Coronary artery (tissue), 2 donors: Measurements from ENCODE around the gene FAM181A.

Experiments used
- DNase-seq: peaks from one replicate; pipeline ENCODE4 v3.0.0-alpha.2; 2017; ENCODE audit warnings: low spot score
- H3K27ac ChIP-seq, 2 donors: fragments of 200-600 bp; sonication (generic); one replicate each; pipeline ENCODE4 v1.5.1; 2016 to 2019
- H3K4me3 ChIP-seq: fragments of 200-600 bp; sonication (generic); 2 replicates; pipeline ENCODE4 v1.5.1; 2016; ENCODE audit warnings: mild to moderate bottlenecking, moderate library complexity
- TF ChIP-seq, protein P1 (sequence below): fragments of 200-600 bp; sonication (generic); IDR thresholded peaks from one replicate; pipeline ENCODE4 v1.5.1; 2019; ENCODE audit warnings: antibody characterized with exemption

FAM181A gene

DNA sequence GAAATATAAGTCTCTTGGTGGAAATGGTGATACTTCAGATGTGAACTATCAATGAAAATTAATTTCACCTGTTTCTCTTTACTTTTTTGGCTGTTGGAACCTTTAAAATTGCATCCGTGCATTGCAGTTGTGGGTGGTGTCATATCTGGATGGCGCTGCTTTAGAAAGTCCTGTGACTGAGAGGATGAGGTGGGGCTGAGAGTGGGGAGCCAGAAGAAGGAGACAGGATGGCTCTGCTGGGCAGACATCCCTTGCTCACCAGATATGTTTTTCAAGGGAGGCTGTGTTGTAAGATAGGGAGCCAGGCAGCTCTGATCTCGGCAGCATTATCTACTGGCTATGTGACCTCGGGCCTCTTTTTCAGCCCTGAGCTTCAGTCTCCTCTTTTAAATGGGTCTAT is 36.5 kb downstream of the FAM181A start:
- DNase-seq, result no peak
- TF ChIP-seq, protein P1, sequence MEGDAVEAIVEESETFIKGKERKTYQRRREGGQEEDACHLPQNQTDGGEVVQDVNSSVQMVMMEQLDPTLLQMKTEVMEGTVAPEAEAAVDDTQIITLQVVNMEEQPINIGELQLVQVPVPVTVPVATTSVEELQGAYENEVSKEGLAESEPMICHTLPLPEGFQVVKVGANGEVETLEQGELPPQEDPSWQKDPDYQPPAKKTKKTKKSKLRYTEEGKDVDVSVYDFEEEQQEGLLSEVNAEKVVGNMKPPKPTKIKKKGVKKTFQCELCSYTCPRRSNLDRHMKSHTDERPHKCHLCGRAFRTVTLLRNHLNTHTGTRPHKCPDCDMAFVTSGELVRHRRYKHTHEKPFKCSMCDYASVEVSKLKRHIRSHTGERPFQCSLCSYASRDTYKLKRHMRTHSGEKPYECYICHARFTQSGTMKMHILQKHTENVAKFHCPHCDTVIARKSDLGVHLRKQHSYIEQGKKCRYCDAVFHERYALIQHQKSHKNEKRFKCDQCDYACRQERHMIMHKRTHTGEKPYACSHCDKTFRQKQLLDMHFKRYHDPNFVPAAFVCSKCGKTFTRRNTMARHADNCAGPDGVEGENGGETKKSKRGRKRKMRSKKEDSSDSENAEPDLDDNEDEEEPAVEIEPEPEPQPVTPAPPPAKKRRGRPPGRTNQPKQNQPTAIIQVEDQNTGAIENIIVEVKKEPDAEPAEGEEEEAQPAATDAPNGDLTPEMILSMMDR, result no peak
- Histone ChIP-seq H3K27ac (peak overlapping the region in 1 of 2 donors; percentile 92), H3K4me3 (no peak overlapping the region)

- no peak for DNase-seq
- Histone ChIP-seq H3K27ac (peak overlapping the region in 1 of 2 donors; percentile 92), H3K4me3 (no peak overlapping the region)
- TF ChIP-seq, protein P1, result no peak
Measured at GRCh38 chr14:93964281-93964680, 37.1 kb downstream of the FAM181A start.

- TF ChIP-seq, protein P1, result no peak
- Histone ChIP-seq H3K27ac (peak overlapping the region; percentile 85 to 92), H3K4me3 (no peak overlapping the region)
- no peak for DNase-seq
Measured at GRCh38 chr14:93964820-93965286, 37.7 kb downstream of the FAM181A start.

- TF ChIP-seq, protein P1, result no peak
- H3K4me3 ChIP-seq, result no peak overlapping the region
- no peak for DNase-seq
- peak overlapping the region; percentile 85 to 92 for H3K27ac ChIP-seq
Measured at GRCh38 chr14:93965287-93965821, 38.2 kb downstream of the FAM181A start.

- H3K27ac ChIP-seq, result peak overlapping the region; percentile 85 to 92
- no peak overlapping the region for H3K4me3 ChIP-seq
- no peak for DNase-seq
- TF ChIP-seq, protein P1, result no peak
Measured at GRCh38 chr14:93965946-93966474, 38.9 kb downstream of the FAM181A start.

DNA sequence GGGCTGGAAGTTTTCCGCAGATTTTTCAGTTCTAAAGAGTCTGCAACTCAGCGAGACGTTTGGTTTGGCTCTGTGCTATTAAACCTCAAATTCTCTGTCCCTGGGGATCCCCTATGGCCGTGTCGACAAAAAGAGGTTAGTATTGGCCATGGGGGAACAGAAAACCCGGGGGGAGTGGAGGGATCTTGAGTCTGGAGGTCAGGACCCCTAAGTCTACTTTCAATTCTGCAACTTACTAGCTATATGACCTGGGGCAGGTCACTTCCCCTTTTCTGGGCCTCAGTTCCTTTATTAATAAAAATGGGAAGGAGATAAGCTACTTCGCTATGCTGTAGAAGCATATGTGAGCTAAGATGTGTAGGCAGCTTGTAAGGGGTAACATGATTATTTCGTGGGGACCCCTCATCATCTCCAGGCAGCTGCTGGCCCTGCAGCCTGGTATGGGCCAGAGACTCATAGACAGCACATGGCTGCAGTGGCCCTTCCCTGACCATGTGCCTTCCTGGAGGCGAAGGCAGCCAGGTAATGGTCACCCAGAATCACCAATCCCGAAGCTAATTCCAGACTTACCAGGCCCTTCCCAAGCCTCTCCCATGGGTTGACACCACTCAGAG is 40.6 kb downstream of the FAM181A start:
- TF ChIP-seq, protein P1, result no peak
- Histone ChIP-seq H3K4me3 (no peak overlapping the region), H3K27ac (peak overlapping the region; percentile 85 to 92)
- DNase-seq, result no peak
